ENCODE measurements around the gene ARHGEF17.

ARHGEF17 gene

DNA sequence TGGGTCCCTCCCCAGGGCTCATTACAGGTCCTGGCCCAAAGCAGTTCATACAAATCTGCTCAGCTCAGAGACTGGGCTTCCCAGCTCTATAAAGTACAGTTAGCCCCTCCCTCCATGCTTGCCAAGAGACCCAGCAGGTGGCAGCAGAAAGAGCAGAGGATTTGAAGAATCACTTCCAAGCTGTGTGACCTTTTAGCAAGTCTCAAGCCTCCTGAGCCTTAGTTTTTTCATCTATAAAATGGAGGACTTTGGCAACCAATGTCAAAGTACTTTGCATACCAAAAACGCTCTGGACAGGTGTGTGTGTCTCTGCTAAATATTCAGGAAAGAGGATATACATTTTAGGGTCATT lies 94.7 kb downstream of the ARHGEF17 start:
- no peak for DNase-seq (ENCODE audit: low read depth)
- no peak overlapping the region for H3K4me3 ChIP-seq (ENCODE audit: low read depth, low read length)
- TF ChIP-seq, protein P1, sequence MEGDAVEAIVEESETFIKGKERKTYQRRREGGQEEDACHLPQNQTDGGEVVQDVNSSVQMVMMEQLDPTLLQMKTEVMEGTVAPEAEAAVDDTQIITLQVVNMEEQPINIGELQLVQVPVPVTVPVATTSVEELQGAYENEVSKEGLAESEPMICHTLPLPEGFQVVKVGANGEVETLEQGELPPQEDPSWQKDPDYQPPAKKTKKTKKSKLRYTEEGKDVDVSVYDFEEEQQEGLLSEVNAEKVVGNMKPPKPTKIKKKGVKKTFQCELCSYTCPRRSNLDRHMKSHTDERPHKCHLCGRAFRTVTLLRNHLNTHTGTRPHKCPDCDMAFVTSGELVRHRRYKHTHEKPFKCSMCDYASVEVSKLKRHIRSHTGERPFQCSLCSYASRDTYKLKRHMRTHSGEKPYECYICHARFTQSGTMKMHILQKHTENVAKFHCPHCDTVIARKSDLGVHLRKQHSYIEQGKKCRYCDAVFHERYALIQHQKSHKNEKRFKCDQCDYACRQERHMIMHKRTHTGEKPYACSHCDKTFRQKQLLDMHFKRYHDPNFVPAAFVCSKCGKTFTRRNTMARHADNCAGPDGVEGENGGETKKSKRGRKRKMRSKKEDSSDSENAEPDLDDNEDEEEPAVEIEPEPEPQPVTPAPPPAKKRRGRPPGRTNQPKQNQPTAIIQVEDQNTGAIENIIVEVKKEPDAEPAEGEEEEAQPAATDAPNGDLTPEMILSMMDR (IDR thresholded peaks at IDR 0.05; ENCODE audit: control insufficient read depth, extremely low read depth, insufficient read depth) = peak; percentile 40

- H3K4me3 ChIP-seq (ENCODE audit: low read depth, low read length) = no peak overlapping the region
- DNase-seq (ENCODE audit: low read depth) = no peak
- TF ChIP-seq, protein P1 (IDR thresholded peaks at IDR 0.05; ENCODE audit: control insufficient read depth, extremely low read depth, insufficient read depth) = no peak
Observed at GRCh38 chr11:73403541-73403940, 95.5 kb downstream of the ARHGEF17 start.

DNA sequence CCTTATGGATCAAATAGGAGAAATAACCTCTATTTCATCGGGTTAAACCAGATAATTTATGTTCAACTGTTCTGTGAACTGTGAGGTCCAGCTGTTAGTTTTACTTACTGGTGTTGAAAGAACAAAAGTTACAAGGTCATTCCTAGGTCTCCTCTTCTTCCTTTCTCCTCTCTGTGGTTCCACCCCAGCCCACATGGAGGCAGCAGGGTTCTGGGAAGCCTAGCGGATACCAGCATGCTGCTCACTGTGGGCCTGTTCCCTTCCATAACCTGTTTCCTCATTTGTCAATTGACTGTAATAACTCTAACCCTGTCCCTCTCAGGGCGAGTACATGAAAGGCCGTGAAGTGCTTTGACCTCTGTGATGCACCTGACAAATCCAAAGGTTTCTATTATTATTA lies 96.0 kb downstream of the ARHGEF17 start:
- H3K4me3 ChIP-seq (ENCODE audit: low read depth, low read length) = no peak overlapping the region
- DNase-seq (ENCODE audit: low read depth) = peak; percentile 25

DNA sequence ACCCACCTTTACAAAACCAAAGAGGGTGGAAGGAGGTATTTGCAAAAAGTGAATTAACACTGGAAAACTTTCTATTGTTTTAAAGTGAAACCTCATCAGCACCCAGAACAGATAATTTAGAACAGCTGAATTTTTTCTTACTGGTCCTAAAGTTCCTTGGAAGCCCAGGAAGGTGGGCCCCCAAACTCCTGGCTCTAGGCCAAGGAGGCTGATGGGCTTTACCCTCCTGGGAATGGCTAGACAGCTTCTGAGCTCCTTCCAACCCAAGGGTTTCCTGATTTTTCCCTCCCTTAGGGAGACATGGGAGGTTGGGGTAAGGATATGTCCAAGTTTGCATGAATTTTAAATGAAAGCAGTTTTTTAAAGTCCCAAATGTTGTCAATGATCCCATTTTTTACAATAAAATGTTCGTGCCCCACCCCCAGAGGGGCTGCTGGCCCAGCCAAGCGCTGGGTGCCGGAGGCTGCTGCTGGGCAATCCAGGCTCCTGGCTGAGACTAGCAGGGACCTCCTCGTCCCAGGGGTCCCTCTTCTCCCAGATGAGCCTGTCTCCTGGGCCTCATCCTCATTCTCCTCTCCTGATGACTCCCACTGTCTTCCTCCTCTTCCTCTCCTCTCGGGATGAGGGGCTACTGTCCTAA lies 96.5 kb downstream of the ARHGEF17 start:
- no peak overlapping the region for H3K4me3 ChIP-seq (ENCODE audit: low read depth, low read length)
- no peak for DNase-seq (ENCODE audit: low read depth)
- TF ChIP-seq, protein P1 (IDR thresholded peaks at IDR 0.05; ENCODE audit: control insufficient read depth, extremely low read depth, insufficient read depth) = no peak

More for the DNA sequence above, 96.0 kb downstream of the ARHGEF17 start:
- TF ChIP-seq, protein P1 (IDR thresholded peaks at IDR 0.05; ENCODE audit: control insufficient read depth, extremely low read depth, insufficient read depth) = peak; percentile 97

- DNase-seq (ENCODE audit: low read depth) = no peak
- TF ChIP-seq, protein P1 (IDR thresholded peaks at IDR 0.05; ENCODE audit: control insufficient read depth, extremely low read depth, insufficient read depth) = no peak
- no peak overlapping the region for H3K4me3 ChIP-seq (ENCODE audit: low read depth, low read length)
Observed at GRCh38 chr11:73405146-73405510, 97.1 kb downstream of the ARHGEF17 start.

GRCh38 chr11:73406131-73406530 lies 98.1 kb downstream of the ARHGEF17 start:
- no peak for DNase-seq (ENCODE audit: low read depth)
- TF ChIP-seq, protein P1 (IDR thresholded peaks at IDR 0.05; ENCODE audit: control insufficient read depth, extremely low read depth, insufficient read depth) = no peak
- no peak overlapping the region for H3K4me3 ChIP-seq (ENCODE audit: low read depth, low read length)

DNA sequence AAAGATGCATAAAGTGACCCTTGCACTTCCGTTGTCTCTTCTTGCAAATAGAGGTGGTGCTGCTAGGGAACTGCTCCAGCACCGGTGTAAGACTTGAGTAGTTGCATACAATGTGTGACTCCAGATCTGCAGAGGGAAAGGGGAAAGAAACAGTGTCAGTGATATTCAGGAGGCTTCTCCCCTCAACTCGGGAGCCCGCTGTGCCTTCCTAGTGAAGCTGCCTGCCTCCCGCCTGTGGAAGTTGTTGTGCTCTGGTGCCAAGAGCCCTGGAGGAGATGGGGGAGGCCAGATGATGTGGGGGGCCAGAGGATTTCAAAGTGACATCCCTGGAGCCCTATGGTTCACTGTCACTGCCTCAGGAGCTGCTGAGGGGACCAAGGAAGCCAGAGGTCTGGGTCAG lies 98.5 kb downstream of the ARHGEF17 start:
- TF ChIP-seq, protein P1 (IDR thresholded peaks at IDR 0.05; ENCODE audit: control insufficient read depth, extremely low read depth, insufficient read depth) = no peak
- no peak for DNase-seq (ENCODE audit: low read depth)
- H3K4me3 ChIP-seq (ENCODE audit: low read depth, low read length) = no peak overlapping the region

Data from LNCaP clone FGC (cell line).